ENCODE data around the gene NCKAP5. TPM values are rescaled to one million over a fixed set of nuclear protein-coding genes. Genes with fewer than 3 reads are reported as not detected.

NCKAP5 gene
- total and polyA plus RNA-seq, 10 donors: 0.39 to 6.0 (median 3.3) TPM

- no peak overlapping the region for H3K4me3 ChIP-seq
- H3K9me3 ChIP-seq: no peaks in the 10 kb centered on the region
- H3K27ac ChIP-seq: no peak overlapping the region
- H3K27me3 ChIP-seq (replicated peaks in 1 of 7): no peaks in the 10 kb centered on the region
- intact Hi-C loops (cut with DNase I; ENCODE audit: low total_unique reads): no loop called here
- no peaks in the 10 kb centered on the region for H3K36me3 ChIP-seq
- WGBS, 5 donors: 80 to 91% (median 83%) methylated on average over 10 of the region's 10 CpGs
- DNase-seq: no peak
- H3K4me1 ChIP-seq: no peaks in the 10 kb centered on the region
- TF ChIP-seq POLR2A (IDR thresholded peaks at IDR 0.05) (no peak), POLR2AphosphoS5 (IDR thresholded peaks at IDR 0.05) (no peak), CTCF (IDR thresholded peaks at IDR 0.05 in 8 of 11, conservative IDR thresholded peaks at IDR 0.05 in 3 of 11) (no peak)
Measured at GRCh38 chr2:133135035-133135654, 433.1 kb downstream of the NCKAP5 start.

GRCh38 chr2:133130548-133131246 is 437.6 kb downstream of the NCKAP5 start:
- Histone ChIP-seq H3K27me3 (replicated peaks in 1 of 7) (no peaks in the 10 kb centered on the region), H3K4me3 (no peak overlapping the region), H3K9me3 (no peaks in the 10 kb centered on the region), H3K27ac (no peak overlapping the region), H3K36me3 (no peaks in the 10 kb centered on the region), H3K4me1 (no peaks in the 10 kb centered on the region)
- intact Hi-C loops (cut with DNase I; ENCODE audit: low total_unique reads): no loop called here
- no peak for DNase-seq
- TF ChIP-seq POLR2AphosphoS5 (IDR thresholded peaks at IDR 0.05) (no peak), CTCF (IDR thresholded peaks at IDR 0.05 in 8 of 11, conservative IDR thresholded peaks at IDR 0.05 in 3 of 11) (no peak), POLR2A (IDR thresholded peaks at IDR 0.05) (no peak)
- 50 to 65% (median 58%) methylated on average over 3 of the region's 3 CpGs for WGBS, 5 donors

- WGBS, 5 donors: 79 to 83% (median 80%) methylated on average over 5 of the region's 5 CpGs
- no peaks in the 10 kb centered on the region for H3K27me3 ChIP-seq (replicated peaks in 1 of 7)
- no peaks in the 10 kb centered on the region for H3K36me3 ChIP-seq
- H3K27ac ChIP-seq: no peak overlapping the region
- no peaks in the 10 kb centered on the region for H3K4me1 ChIP-seq
- H3K9me3 ChIP-seq: no peaks in the 10 kb centered on the region
- H3K4me3 ChIP-seq: no peak overlapping the region
- no peak for TF ChIP-seq CTCF (IDR thresholded peaks at IDR 0.05 in 8 of 11, conservative IDR thresholded peaks at IDR 0.05 in 3 of 11)
- no peak for TF ChIP-seq POLR2A (IDR thresholded peaks at IDR 0.05)
- no peak for TF ChIP-seq POLR2AphosphoS5 (IDR thresholded peaks at IDR 0.05)
- intact Hi-C loops (cut with DNase I; ENCODE audit: low total_unique reads): no loop called here
- DNase-seq: no peak
Measured at GRCh38 chr2:133124446-133124845, 443.8 kb downstream of the NCKAP5 start.

- no peak for DNase-seq
- no peaks in the 10 kb centered on the region for H3K4me1 ChIP-seq
- H3K4me3 ChIP-seq: no peak overlapping the region
- no peaks in the 10 kb centered on the region for H3K27me3 ChIP-seq (replicated peaks in 1 of 7)
- H3K27ac ChIP-seq: no peak overlapping the region
- 79 to 90% (median 85%) methylated on average over 5 of the region's 5 CpGs for WGBS, 5 donors
- no peaks in the 10 kb centered on the region for H3K36me3 ChIP-seq
- TF ChIP-seq POLR2AphosphoS5 (IDR thresholded peaks at IDR 0.05) (no peak), CTCF (IDR thresholded peaks at IDR 0.05 in 8 of 11, conservative IDR thresholded peaks at IDR 0.05 in 3 of 11) (no peak), POLR2A (IDR thresholded peaks at IDR 0.05) (no peak)
- intact Hi-C loops (cut with DNase I; ENCODE audit: low total_unique reads): no loop called here
- H3K9me3 ChIP-seq: no peaks in the 10 kb centered on the region
Measured at GRCh38 chr2:133123904-133124303, 444.4 kb downstream of the NCKAP5 start.

Data from spleen (tissue), 11 donors.